Measurements from ENCODE around the gene MOK. TPM values are rescaled to one million over a fixed set of nuclear protein-coding genes. Genes with fewer than 3 reads are reported as not detected.
"Not testable (repeated sequence)": the region's sequence is repeated elsewhere in the genome, so short reads cannot be mapped to it uniquely, and the experiment has no call there.

The MOK gene, protein sequence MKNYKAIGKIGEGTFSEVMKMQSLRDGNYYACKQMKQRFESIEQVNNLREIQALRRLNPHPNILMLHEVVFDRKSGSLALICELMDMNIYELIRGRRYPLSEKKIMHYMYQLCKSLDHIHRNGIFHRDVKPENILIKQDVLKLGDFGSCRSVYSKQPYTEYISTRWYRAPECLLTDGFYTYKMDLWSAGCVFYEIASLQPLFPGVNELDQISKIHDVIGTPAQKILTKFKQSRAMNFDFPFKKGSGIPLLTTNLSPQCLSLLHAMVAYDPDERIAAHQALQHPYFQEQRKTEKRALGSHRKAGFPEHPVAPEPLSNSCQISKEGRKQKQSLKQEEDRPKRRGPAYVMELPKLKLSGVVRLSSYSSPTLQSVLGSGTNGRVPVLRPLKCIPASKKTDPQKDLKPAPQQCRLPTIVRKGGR
- total RNA-seq = 26.5 TPM

DNA sequence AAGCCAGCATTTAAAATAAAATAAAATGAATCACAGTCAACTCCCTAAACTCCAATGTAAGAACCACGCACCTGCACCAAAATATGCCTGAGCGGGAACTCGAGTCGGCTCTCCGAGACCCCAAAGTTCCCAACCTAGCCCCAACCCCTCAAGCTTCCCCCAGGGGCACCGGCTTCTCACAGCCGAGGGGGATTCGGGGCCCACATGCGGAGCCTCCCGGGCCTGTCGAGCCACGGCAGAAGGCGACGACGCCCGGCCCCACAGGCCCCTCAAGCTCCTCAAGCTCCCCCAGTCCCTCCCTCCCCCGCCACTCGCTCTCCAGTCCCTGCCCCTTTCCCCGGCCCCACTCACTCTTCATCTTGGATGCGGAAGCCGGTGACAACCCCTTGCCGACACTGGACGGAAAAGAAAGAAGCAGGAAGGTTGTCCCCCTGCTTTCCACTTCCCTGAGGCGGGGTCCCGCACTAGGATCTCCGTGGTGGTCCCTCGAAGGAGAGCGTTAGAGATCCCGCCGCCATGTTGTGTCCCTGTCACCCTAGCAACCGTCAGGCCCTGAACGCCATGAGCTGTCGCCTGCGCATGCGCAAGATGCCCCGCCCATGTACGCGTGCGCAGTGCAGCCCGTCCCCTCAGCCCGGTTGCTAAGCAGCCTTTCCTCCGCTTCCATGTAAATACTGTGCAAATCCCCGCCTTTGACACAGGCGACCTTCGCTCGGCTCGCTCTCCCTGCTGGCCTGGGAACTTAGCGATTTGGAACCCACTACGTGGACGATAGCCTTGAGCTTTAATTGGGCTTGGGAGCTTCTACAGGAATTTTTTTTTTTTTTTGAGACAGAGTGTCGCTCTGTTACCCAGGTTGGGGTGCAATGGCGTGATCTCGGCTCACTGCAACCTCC is at the start of gene MOK:
Gene MOK (minus strand): TSS at position 554 of the 896 bp plus-strand sequence. CDS start 196 bp downstream, at position 358.
- FAIRE-seq (no peak), DNase-seq (ENCODE audit: low spot score in 2 of 2) (peak; percentile 91 to 94)

DNA sequence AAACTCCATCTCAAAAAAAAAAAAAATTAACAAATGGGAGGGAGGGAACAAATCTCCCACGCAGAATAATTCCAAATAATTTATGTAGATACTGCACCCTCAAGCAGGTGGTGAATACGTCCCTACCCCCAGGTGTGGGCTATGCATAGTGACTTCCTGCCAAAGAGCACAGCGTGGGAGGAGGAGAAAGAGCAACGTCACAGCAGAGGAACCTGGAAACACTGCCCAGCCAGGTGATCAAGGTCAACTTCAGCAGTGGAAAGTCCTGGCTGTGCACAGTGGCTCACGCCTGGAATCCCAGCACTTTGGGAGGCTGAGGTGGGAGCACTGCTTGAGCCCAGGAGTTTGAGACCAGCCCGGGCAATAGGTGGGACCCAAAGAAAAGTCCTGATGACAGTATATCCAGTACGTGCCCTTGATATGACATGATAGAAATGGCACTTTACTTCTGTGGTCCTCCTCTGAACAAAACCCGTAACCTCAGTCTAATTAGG is 48.2 kb upstream of the MOK start:
- no peak for DNase-seq (ENCODE audit: low spot score in 2 of 2)
- FAIRE-seq = no peak

DNA sequence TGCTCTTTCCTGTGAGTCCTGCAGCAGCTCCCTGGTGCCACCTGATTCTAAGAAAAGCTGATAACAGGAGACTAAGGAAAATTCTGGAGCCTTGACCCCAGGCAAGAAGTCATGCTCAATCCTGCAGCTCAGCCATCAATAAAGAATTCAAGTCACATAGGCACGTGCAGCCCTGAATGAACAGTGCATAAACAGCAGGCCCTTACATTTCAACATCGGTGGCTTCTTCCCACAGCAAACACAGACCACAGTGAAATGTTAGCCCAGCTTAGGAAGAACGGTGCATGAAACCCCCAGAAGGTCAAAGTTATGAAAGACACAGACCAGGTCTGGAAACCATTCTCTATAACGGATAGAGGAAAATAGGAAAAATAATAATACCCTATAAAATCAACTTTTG is 47.2 kb upstream of the MOK start:
- FAIRE-seq (no peak), DNase-seq (ENCODE audit: low spot score in 2 of 2) (no peak)

DNA sequence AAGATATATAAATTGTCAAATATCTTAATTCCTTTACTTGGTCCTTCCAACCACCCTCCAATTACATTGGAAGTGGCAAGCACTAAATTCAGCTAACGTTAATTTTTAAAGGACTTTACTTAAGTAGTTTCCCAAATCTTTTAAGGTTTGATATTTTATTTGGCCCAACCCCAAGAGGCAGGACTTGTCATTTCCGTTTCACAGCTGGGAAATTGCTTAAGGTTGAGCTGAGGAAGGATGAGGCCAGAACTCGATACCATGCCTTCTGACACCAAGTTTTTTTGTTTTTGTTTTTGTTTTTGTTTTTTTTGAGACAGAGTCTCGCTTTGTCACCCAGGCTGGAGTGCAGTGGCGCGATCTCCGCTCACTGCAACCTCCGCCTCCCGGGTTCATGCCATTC is 46.6 kb upstream of the MOK start:
- FAIRE-seq; DNase-seq (ENCODE audit: low spot score in 2 of 2): not testable (repeated sequence)

DNA sequence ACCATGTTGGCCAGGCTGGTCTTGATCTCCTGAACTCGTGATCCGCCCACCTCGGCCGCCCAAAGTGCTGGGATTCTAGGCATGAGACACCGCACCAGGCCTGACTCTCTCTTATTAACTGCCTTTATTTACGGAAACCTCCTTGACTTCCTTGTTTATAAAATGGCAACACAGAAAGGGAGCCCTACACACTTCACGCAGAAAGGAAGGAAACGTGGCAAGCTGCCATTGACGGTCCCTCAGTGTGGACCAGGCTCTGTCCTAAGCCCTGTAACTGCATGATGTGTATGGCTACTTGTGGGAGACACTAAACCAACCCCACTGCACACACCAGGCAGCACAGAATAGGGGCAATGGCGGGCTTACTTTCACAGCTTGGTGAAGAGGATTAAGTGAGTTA is 46.1 kb upstream of the MOK start:
- FAIRE-seq (no peak), DNase-seq (ENCODE audit: low spot score in 2 of 2) (no peak)

DNA sequence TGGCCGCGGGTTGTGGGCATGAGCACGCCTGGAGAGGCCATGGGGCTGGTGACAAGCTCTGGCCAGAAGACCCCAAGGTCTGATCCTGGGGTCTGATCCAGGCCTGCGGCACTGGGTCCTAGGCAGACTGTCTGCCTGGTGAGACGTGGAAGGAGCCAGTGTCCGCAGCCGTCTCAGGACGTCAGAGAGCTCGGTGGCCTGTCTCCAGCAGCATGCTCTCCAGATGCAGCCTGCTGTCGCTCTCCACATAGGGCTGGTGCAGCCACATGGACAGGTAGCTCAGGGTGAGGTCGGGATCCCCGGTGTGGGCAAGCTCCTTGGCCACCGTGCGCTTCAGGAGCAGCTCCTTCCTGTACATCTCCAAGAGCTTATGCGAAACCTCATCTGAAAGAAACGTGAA is 43.4 kb upstream of the MOK start:
- DNase-seq (ENCODE audit: low spot score in 2 of 2) (no peak), FAIRE-seq (no peak)

DNA sequence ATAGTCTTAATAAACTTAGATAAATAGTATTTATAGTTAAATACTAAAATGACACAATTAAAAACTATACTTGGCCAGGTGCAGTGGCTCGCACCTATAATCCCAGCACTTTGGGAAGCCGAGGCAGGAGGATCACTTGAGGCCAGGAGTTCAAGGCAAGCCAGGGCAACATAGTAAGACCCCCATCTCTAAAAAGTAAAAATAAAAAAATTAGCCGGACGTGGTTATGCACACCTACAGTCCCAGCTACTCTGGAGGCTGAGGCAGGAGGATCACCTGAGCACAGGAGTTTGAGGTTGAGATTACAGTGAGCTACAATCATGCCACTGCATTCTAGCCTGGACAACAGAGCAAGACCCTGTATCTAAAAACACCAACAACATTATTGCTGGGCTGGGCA is 41.7 kb upstream of the MOK start:
- FAIRE-seq (no peak), DNase-seq (ENCODE audit: low spot score in 2 of 2) (no peak)

DNA sequence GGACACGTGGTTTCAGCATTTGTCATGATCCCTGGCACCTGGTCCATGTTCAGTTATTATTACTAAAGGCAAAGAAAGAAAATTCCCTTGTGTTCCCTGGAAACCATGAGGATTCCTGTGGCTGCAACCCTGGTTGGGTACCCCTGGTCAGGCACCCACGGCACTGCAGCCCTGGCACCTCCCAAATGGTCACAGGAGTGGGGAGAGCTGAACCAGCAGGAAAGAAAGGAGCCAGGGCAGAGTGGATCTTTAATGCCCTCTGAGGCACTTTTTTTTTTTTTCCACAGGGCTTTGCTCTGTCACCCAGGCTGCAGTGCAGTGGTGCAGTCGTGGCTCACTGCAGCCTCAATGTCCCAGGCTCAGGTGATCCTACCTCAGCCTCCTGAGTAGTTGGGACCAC is 40.3 kb upstream of the MOK start:
- DNase-seq (ENCODE audit: low spot score in 2 of 2) (no peak), FAIRE-seq (no peak)

DNA sequence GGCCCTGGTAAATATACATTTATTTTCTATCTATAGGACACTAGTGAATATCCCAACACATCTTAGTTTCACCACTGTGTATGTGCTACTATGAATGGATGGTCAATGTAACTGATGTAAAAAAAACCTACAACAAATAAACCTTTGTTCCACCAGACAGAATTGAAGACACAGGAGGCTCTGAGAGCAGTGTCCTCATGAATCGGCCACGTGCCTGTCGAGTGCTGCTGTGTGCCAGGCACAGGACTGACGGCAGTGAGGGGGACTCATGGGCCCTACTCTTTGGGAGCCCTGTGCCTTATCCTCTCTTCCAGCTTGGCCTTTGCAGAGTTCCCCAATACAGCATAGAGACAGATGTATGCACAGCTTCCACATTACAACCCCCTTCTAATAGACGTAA is 39.5 kb upstream of the MOK start:
- FAIRE-seq (peak; percentile 90), DNase-seq (ENCODE audit: low spot score in 2 of 2) (no peak)

DNA sequence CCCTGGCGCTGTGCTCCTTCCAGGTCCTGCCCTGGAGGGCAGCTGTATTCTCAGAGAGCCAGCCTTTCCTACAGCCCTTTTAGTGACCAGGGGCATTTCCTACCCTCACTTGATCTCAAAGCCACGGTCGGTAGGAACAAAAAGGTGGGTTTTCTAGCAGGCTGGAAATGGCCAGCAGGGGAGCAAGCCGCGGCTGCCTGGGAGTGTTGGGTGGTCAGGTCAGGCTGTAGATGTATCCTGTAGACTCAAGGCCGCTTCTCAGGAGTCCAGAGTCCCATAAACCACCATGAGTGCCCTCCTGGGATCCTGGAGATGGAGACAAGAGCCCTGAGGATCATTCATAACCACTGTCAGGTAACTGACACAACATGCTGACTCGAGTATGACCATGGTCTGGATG is 39.1 kb upstream of the MOK start:
- DNase-seq (ENCODE audit: low spot score in 2 of 2) (no peak), FAIRE-seq (no peak)

DNA sequence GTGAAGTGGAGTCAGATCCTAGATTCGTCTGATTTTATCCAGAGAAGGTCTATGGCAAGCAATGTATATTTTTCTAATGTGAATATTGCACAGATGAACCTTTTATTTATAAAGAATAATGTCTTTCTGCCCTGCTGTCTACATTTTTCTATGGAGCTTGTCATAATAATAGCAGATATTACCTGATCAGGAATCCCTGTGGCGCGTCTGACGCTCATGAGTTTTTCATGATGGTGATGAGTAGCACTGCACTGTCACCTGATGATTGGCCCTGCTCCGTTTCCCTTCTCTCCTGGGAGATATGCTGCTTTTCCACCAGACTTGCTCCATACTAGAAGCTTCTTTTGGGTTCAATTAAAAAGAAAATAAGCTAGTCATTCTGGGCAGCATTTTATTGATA is 37.3 kb upstream of the MOK start:
- FAIRE-seq (no peak), DNase-seq (ENCODE audit: low spot score in 2 of 2) (no peak)

DNA sequence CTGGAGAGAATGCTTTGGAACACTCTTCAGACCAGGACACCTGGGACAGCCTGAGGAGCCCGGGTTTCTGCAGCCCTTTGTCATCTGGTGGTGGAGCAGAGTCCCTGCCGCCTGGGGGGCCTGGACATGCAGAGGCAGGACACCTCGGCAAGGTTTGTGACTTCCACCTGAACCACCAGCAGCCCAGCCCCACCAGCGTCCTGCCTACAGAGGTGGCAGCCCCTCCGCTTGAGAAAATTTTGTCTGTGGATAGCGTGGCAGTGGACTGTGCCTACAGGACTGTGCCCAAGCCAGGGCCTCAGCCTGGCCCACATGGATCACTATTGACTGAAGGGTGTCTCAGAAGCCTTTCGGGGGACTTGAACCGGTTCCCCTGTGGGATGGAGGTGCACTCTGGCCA is 36.6 kb upstream of the MOK start:
- DNase-seq (ENCODE audit: low spot score in 2 of 2) = no peak
- no peak for FAIRE-seq

DNA sequence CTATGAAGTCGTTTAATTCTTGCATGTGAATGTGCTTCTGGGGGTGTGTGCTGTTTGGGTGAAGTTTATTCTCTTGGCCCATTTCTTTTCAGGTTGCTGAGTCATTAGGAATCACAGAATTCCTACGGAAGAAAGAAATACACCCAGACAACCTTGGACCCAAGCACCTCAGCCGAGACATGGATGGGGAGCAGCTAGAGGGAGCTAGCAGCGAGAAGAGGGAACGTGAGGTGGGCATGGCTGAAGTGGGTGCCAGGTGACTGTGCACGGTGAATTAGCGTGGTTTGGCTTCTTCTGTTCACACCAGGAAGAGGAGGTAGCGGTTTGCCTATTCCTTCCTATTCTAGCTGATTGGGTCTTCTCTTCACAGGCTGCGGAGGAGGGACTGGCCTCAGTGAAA is 33.8 kb upstream of the MOK start:
- no peak for FAIRE-seq
- DNase-seq (ENCODE audit: low spot score in 2 of 2) = no peak

DNA sequence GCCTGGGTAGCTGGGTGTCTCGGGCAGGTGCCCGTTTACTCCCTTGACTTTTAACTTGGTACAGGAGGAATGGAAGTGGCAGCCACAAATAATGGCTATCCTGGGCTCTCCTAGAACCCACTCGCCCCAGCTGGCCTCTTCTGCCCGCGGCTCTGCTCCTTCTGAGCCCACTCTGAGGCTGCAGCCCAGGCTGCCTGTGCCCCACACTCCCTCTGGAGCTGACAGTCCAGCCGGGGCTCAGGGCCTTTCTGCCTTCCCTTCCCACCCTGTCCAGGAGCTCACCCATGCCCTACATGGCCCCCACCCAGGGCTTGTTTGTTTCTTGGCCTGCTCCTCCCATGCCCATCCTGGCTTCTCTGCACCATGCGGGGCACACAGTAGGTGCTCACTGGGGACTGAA is 30.2 kb upstream of the MOK start:
- no peak for FAIRE-seq

DNA sequence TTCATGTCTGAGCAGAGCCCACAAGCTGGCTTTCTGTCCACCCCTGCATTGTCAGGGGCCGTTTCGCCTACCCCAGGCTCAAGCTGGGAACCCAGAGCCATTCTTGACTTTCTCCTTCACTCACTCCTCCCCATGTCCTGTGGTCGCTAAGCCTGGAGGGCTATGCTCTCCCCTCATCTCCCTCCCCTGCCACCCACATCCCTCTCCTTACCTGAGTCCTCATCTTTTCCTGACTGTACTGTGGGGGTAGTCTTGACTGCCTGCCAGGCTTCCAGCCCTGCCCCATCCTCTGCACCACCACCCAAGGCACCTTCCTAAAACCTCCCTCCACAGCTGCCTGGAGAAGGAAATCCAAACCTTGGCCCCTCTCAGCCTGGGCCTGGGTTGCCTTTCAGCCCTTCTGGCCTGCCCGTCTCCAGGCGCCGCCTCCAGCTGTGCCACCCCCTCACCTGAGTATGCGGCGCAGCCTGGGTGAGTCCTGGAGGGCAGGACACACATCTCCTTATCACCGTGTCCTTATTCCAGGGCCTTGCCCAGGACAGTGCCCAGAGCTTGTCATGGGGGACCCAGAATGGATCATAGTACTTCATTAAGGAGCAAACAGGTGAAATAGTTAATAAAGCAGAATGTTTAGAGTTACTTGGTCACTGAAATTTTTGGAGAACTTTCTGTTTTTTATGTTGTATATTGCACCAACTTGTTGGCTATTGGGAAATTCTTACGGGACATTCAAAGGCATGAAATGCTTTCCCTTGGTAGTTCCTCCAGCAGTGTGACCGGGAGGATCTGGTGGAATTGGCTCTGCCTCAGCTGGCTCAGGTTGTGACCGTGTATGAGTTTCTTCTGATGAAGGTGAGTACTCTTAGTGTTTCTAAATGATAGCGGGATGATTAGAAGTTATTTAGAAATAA is 29.1 kb upstream of the MOK start:
- no peak for FAIRE-seq

More for the DNA sequence above, 30.2 kb upstream of the MOK start:
- no peak for DNase-seq (ENCODE audit: low spot score in 2 of 2)

DNA sequence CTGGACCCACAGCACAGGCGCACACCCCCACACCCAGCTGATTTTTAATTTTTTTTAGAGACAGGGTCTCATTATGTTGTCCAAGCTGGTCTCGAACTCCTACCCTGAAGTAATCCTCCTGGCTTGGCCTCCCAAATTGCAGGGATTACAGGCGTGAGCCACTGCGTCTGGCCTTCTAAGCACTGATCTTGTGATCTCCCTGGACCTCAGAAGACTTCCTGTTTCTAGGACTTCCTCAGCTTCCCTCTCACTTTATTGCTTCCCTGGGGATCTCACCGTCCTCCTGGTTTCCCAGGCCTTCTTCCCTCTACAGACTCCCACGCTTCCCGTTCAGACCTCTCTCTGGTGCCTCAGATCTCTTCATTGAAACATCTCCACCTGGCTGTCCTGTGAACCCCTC is 28.4 kb upstream of the MOK start:
- DNase-seq (ENCODE audit: low spot score in 2 of 2) (no peak), FAIRE-seq (no peak)

More for the DNA sequence above, 29.1 kb upstream of the MOK start:
- no peak for DNase-seq (ENCODE audit: low spot score in 2 of 2)

DNA sequence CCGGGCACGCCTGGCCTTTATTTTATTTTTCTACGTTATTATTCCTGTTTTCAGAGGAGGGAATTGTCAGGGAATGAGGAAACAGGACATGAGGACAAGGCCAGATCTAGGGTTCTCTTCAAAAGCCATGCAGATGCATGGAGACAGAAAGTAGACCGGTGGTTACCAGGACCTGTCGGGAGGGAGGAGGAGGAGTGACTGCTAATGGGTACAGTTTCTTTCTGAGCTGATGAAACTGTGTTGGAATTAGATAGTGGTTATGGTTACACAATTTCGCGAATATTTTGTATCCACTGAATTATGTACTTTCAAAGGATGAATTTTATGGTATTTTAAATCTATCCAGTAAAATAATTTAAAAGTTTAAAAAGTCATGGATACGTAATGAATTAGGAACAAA is 25.8 kb upstream of the MOK start:
- FAIRE-seq (no peak), DNase-seq (ENCODE audit: low spot score in 2 of 2) (no peak)

DNA sequence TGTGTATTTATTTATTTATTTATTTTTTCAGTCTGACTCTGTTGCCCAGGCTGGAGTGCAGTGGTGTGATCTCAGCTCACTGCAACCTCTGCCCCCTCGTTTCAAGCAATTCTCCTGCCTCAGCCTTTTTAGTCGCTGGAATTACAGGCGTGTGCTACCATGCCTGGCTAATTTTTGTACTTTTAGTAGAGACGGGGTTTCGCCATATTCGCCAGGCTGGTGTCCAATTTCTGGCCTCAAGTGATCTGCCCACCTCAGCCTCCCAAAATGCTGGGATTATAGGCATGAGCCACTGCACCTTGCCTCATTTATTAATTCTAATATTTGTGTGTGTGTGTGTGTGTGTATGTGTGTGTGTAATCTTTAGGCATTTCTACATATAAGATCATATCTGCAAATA is 24.4 kb upstream of the MOK start:
- not testable (repeated sequence) for DNase-seq (ENCODE audit: low spot score in 2 of 2); FAIRE-seq

DNA sequence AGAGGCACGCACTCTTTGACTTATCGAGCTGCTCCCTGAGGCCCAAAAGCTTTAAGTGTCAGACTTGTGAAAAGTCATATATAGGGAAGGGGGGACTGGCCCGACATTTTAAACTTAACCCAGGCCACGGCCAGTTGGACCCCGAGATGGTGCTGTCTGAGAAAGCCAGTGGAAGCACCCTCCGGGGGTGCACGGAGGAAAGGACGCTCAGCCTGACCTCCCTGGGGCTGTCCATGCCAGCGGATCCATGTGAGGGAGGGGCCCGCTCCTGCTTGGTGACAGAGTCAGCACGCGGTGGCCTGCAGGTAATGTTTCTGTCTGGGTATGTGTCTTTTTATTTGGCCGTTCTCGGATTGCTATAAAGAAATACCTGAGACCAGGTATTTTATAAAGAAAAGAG is 21.6 kb upstream of the MOK start:
- FAIRE-seq = no peak

DNA sequence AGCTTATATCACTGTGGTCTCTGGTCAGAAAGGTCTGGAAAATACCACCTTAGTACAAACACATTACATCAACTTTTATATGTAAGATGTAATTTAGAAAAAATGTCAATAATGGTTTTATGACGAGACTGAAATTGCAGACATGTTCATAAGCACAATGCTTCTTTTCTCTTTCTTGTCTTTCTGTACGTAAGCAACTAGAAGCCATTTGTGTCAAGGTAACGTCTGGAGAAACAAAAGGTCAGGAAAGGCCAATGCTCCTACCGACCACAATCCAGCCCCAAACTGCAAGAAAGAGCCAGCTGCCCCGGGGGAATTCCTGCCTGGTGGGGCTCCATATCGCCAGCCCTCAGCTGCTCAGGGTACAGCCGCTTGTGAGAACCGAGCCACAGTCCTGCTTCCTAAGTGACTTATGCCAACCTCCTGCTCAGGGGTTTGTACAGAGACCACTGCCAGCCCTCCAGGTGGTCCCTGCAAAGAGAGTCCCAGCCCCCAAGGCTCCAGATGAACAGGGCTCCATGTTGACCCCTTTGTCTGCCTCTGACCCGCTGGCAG is 20.9 kb upstream of the MOK start:
- FAIRE-seq (no peak), DNase-seq (ENCODE audit: low spot score in 2 of 2) (no peak)

More for the DNA sequence above, 21.6 kb upstream of the MOK start:
- DNase-seq (ENCODE audit: low spot score in 2 of 2) = no peak

Data from frontal cortex (tissue), 4 donors.